HFFc6 (cell line): Measurements from ENCODE around the gene OSBPL7. TPM values are rescaled to one million over a fixed set of nuclear protein-coding genes. Genes with fewer than 3 reads are reported as not detected.

ENCODE experiments used
- DNase-seq: peaks from one replicate; pipeline ENCODE4 v3.0.0-alpha.2; 2018
- H3K27ac Mint-ChIP-seq: 2 replicates; pipeline ENCODE4 v1.8.0; 2020; ENCODE audit warnings: mild to moderate bottlenecking, mixed read lengths
- H3K27me3 Mint-ChIP-seq: 2 replicates; pipeline ENCODE4 v1.8.0; 2021; ENCODE audit warnings: mild to moderate bottlenecking, moderate library complexity, mixed read lengths; ENCODE audit not compliant: insufficient read depth
- H3K36me3 Mint-ChIP-seq: 2 replicates; pipeline ENCODE4 v1.8.0; 2021; ENCODE audit warnings: low read depth, mixed read lengths
- H3K4me1 Mint-ChIP-seq: 2 replicates; pipeline ENCODE4 v1.8.0; 2020; ENCODE audit warnings: low read depth, mixed read lengths
- H3K4me3 Mint-ChIP-seq: 2 replicates; pipeline ENCODE4 v1.8.0; 2020; ENCODE audit warnings: mild to moderate bottlenecking, moderate library complexity, mixed read lengths
- H3K9me3 Mint-ChIP-seq: 2 replicates; pipeline ENCODE4 v1.8.0; 2020; ENCODE audit warnings: mild to moderate bottlenecking, mixed read lengths
- CTCF ChIP-seq: fragments of 200-600 bp; sonication (generic); IDR thresholded peaks from 2 replicates; pipeline ENCODE4 v1.5.0; 2021; ENCODE audit warnings: antibody characterized with exemption, mild to moderate bottlenecking
- total RNA-seq, 6 experiments: library from RNA; stranded (reverse); fragmentation: NEBNext Ultra II Directional; extraction: Animal tissue kit (Norgen Biotek cat#: 25700); gene quantifications; 2 replicates in 1 of 6; 3 replicates in 5 of 6; pipeline ENCODE4 v1.2.3, GENCODE V29; 2021

Gene OSBPL7
- total RNA-seq, 6 experiments from 2014 or later: 7.0 to 10.7 (median 9.2) TPM

- Mint-ChIP-seq H3K4me1 (peaks cover 56% of the 10 kb centered on the region), H3K27me3 (no peaks in the 10 kb centered on the region; the same call in 1 of the 2 replicates), H3K9me3 (no peaks in the 10 kb centered on the region), H3K36me3 (no peaks in the 10 kb centered on the region), H3K27ac (peak overlapping the region; percentile 79), H3K4me3 (peak overlapping the region; percentile 97)
- peak; percentile 43 for TF ChIP-seq CTCF
- no peak for DNase-seq
Observed at GRCh38 chr17:47841488-47842291, 20.1 kb upstream of the OSBPL7 start.

GRCh38 chr17:47840742-47841487 is 19.3 kb upstream of the OSBPL7 start, which contains the start of gene SCRN2:
TSS of gene SCRN2 (minus strand) at chr17:47841273. CDS start at chr17:47840843, 430 bp downstream.
- peak; percentile 69 for DNase-seq
- H3K27ac Mint-ChIP-seq: peak within 1 kb of the TSS; percentile 79
- peaks cover 2% of the 10 kb centered on the region; the same call in 1 of the 2 replicates for H3K36me3 Mint-ChIP-seq
- peak; percentile 95 for TF ChIP-seq CTCF
- H3K27me3 Mint-ChIP-seq: no peaks in the 10 kb centered on the region; the same call in 1 of the 2 replicates
- no peaks in the 10 kb centered on the region for H3K9me3 Mint-ChIP-seq
- peaks cover 56% of the 10 kb centered on the region for H3K4me1 Mint-ChIP-seq
- peak within 1 kb of the TSS; percentile 97 for H3K4me3 Mint-ChIP-seq

- peak overlapping the region; percentile 79 for H3K27ac Mint-ChIP-seq
Observed at GRCh38 chr17:47840001-47840741, 18.6 kb upstream of the OSBPL7 start.

GRCh38 chr17:47839071-47839470 is 17.5 kb upstream of the OSBPL7 start:
- DNase-seq: no peak
- peaks cover 45% of the 10 kb centered on the region for H3K4me1 Mint-ChIP-seq
- H3K9me3 Mint-ChIP-seq: no peaks in the 10 kb centered on the region
- no peak overlapping the region for H3K4me3 Mint-ChIP-seq
- TF ChIP-seq CTCF: no peak
- H3K27ac Mint-ChIP-seq: no peak overlapping the region
- peaks cover 7% of the 10 kb centered on the region; the same call in 1 of the 2 replicates for H3K36me3 Mint-ChIP-seq
- H3K27me3 Mint-ChIP-seq: no peaks in the 10 kb centered on the region

More at GRCh38 chr17:47840001-47840741, 18.6 kb upstream of the OSBPL7 start:
- Mint-ChIP-seq H3K4me1 (peaks cover 56% of the 10 kb centered on the region), H3K36me3 (peaks cover 7% of the 10 kb centered on the region; the same call in 1 of the 2 replicates), H3K9me3 (no peaks in the 10 kb centered on the region), H3K4me3 (peak overlapping the region; percentile 97), H3K27me3 (no peaks in the 10 kb centered on the region; the same call in 1 of the 2 replicates)
- no peak for DNase-seq
- no peak for TF ChIP-seq CTCF

GRCh38 chr17:47838636-47839035 is 17.0 kb upstream of the OSBPL7 start:
- H3K36me3 Mint-ChIP-seq: peaks cover 7% of the 10 kb centered on the region; the same call in 1 of the 2 replicates
- H3K27me3 Mint-ChIP-seq: no peaks in the 10 kb centered on the region
- no peak for TF ChIP-seq CTCF
- no peak overlapping the region for H3K27ac Mint-ChIP-seq
- no peaks in the 10 kb centered on the region for H3K9me3 Mint-ChIP-seq
- no peak overlapping the region for H3K4me3 Mint-ChIP-seq
- peaks cover 42% of the 10 kb centered on the region for H3K4me1 Mint-ChIP-seq
- DNase-seq: no peak
